Karpas-422 (cell line): ENCODE results near the gene POLDIP2. TPM values are rescaled to one million over a fixed set of nuclear protein-coding genes. Genes with fewer than 3 reads are reported as not detected.

ENCODE experiments used
- DNase-seq: peaks from one replicate; pipeline ENCODE4 v3.0.0-alpha.2; 2015
- H2AFZ ChIP-seq: fragments of 200-600 bp; sonication (generic); 2 replicates; pipeline ENCODE4 v1.6.1; 2014; ENCODE audit warnings: antibody characterized with exemption, low read length, mixed read lengths
- H3K27ac ChIP-seq: fragments of 200-600 bp; sonication (generic); 2 replicates; pipeline ENCODE4 v1.5.1; 2014; ENCODE audit warnings: mild to moderate bottlenecking, low read length, moderate library complexity
- H3K27me3 ChIP-seq: fragments of 200-600 bp; sonication (generic); 2 replicates; pipeline ENCODE4 v1.6.1; 2014; ENCODE audit warnings: low read length, mixed read lengths
- H3K36me3 ChIP-seq: fragments of 200-600 bp; sonication (generic); 2 replicates; pipeline ENCODE4 v1.6.1; 2014; ENCODE audit warnings: low read length, mixed read lengths; ENCODE audit not compliant: insufficient read depth
- H3K4me1 ChIP-seq: fragments of 200-600 bp; sonication (generic); 2 replicates; pipeline ENCODE4 v1.6.1; 2014; ENCODE audit warnings: mild to moderate bottlenecking, low read length, mixed read lengths
- H3K4me2 ChIP-seq: fragments of 200-600 bp; sonication (generic); 2 replicates; pipeline ENCODE4 v1.6.1; 2014; ENCODE audit warnings: low read length, low read depth, mild to moderate bottlenecking; ENCODE audit not compliant: poor library complexity, severe bottlenecking
- H3K4me3 ChIP-seq: fragments of 200-600 bp; sonication (generic); 2 replicates; pipeline ENCODE4 v1.5.1; 2014; ENCODE audit warnings: mild to moderate bottlenecking, antibody characterized with exemption, low read length, mixed read lengths
- H3K79me2 ChIP-seq: fragments of 200-600 bp; sonication (generic); 2 replicates; pipeline ENCODE4 v1.6.1; 2014; ENCODE audit warnings: mild to moderate bottlenecking, low read length, mixed read lengths
- H3K9ac ChIP-seq: fragments of 200-600 bp; sonication (generic); 2 replicates; pipeline ENCODE4 v1.6.0; 2014; ENCODE audit warnings: low read length
- H3K9me2 ChIP-seq: fragments of 200-600 bp; sonication (generic), shearing (Covaris generic); replicated peaks from 2 replicates; pipeline ENCODE4 v1.6.0; 2014; ENCODE audit warnings: mild to moderate bottlenecking, low read length, moderate library complexity; ENCODE audit not compliant: insufficient read depth
- H3K9me3 ChIP-seq: fragments of 300-700, 200-600 bp; sonication (generic); 2 replicates; pipeline ENCODE4 v1.6.1; 2014; ENCODE audit warnings: low read length, mixed read lengths
- H4K20me1 ChIP-seq: fragments of 200-600 bp; sonication (generic); 2 replicates; pipeline ENCODE4 v1.6.1; 2014; ENCODE audit warnings: mild to moderate bottlenecking, antibody characterized with exemption, low read length, low read depth; ENCODE audit not compliant: insufficient read depth
- total RNA-seq: library from RNA; depleted of rRNA; stranded (reverse); fragments of >200 nt; shearing (Covaris generic); gene quantifications from 2 replicates; pipeline ENCODE4 v1.2.3, GENCODE V29; 2014; ENCODE audit warnings: low replicate concordance

Gene POLDIP2
- total RNA-seq, 1 experiment from 2014 or later, result 71.1 TPM

DNA sequence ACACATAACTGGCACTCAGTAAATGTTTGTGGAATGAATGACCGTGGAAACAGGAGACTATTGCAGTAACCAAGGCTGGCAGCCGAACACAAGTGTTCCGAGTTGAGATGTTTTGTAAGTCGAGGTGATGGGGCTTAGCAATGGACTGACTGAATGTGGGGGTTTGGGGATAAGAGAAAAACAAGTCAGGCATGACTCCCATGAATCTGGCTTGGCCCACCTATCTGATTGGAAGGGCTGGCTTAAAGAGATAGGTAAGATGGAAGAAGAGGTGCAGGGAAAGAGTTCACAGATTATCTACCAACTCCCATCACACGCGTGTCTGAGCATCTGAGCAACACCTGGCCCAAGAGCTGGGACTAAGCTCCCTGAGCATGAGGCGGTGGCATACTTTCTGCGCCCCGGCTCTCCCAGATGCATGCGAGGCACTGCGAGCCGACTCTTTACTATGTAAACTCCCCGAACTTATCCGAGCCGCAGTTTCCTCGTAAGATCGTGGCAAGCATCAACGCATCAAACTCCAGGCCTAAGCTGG, 22.6 kb downstream of the POLDIP2 start:
- Histone ChIP-seq H3K79me2 (peaks cover 55% of the 10 kb centered on the region), H3K9me3 (no peaks in the 10 kb centered on the region), H3K9me2 (no peaks in the 10 kb centered on the region), H3K4me2 (peak overlapping the region; percentile 98), H2AFZ (peak overlapping the region; percentile 3; the same call in 1 of the 2 replicates), H3K4me3 (peak overlapping the region; percentile 89), H3K9ac (peak overlapping the region; percentile 83), H4K20me1 (no peaks in the 10 kb centered on the region), H3K4me1 (peaks cover 27% of the 10 kb centered on the region), H3K27ac (no peak overlapping the region), H3K27me3 (no peaks in the 10 kb centered on the region), H3K36me3 (no peaks in the 10 kb centered on the region)
- peak; percentile 60 for DNase-seq

DNA sequence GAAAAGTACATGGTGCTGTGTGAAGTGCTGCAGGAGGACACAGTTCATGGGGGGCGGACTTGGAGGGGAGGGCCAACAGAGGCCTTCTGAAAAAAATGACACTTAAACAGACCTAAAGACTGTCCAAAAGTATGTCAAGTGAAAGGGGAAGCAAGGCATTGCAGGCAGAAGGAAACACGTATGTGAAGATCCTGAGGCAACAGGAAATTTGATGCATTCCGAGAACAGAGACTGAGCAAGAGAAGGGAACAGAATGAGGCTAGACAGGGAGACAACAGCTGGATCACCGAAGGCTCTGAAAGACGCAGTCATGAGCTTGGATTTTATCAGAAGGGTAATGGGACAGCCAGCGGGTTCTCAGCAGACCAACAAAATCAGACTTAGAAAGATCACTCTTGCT, 23.2 kb downstream of the POLDIP2 start:
- peak overlapping the region; percentile 98 for H3K4me2 ChIP-seq
- no peak overlapping the region for H3K27ac ChIP-seq
- H3K27me3 ChIP-seq, result no peaks in the 10 kb centered on the region
- H2AFZ ChIP-seq, result no peak overlapping the region
- H3K9me2 ChIP-seq, result no peaks in the 10 kb centered on the region
- peaks cover 27% of the 10 kb centered on the region for H3K4me1 ChIP-seq
- peak; percentile 60 for DNase-seq
- H3K36me3 ChIP-seq, result peaks cover 3% of the 10 kb centered on the region
- no peaks in the 10 kb centered on the region for H3K9me3 ChIP-seq
- H4K20me1 ChIP-seq, result no peaks in the 10 kb centered on the region
- H3K4me3 ChIP-seq, result peak overlapping the region; percentile 89
- H3K79me2 ChIP-seq, result peaks cover 55% of the 10 kb centered on the region
- peak overlapping the region; percentile 83 for H3K9ac ChIP-seq

DNA sequence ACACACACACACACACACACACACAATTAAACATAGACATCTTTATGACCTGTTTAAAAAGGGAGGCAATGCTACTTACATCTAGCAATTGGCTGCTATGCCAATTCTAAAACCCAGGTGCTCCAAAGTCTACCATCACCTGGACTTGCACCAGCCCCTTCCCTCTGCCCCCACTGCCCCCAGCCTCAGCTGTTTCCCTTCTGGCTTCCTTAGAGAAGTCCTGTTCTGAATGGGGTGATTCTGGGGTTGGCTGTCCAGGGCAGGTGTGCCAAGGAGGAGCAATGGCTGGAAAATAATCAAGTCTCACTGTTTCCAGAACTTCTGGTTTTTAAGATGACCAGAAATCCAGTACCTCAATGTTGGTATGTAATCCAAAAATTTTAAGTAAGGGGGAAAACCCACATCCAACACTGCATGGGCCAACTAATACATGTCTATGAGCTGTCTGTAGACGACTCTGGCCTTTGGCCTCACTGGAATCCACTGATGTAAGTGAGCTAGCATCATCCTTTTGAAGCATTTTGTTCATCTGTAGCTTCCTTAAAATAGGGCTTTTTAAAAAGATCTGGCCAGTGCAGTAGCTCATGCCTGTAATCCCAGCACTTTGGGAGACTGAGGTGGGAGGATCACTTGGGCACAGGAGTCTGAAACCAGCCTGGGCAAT, 24.1 kb downstream of the POLDIP2 start:
- H3K9ac ChIP-seq, result peak overlapping the region; percentile 7; the same call in 1 of the 2 replicates
- no peak overlapping the region for H3K4me3 ChIP-seq
- H3K27ac ChIP-seq, result no peak overlapping the region
- no peak overlapping the region for H2AFZ ChIP-seq
- peaks cover 51% of the 10 kb centered on the region for H3K79me2 ChIP-seq
- H3K27me3 ChIP-seq, result no peaks in the 10 kb centered on the region
- no peak for DNase-seq
- no peaks in the 10 kb centered on the region for H4K20me1 ChIP-seq
- H3K9me2 ChIP-seq, result no peaks in the 10 kb centered on the region
- H3K4me2 ChIP-seq, result peak overlapping the region; percentile 98
- H3K9me3 ChIP-seq, result no peaks in the 10 kb centered on the region
- peaks cover 27% of the 10 kb centered on the region for H3K4me1 ChIP-seq
- H3K36me3 ChIP-seq, result peaks cover 13% of the 10 kb centered on the region

DNA sequence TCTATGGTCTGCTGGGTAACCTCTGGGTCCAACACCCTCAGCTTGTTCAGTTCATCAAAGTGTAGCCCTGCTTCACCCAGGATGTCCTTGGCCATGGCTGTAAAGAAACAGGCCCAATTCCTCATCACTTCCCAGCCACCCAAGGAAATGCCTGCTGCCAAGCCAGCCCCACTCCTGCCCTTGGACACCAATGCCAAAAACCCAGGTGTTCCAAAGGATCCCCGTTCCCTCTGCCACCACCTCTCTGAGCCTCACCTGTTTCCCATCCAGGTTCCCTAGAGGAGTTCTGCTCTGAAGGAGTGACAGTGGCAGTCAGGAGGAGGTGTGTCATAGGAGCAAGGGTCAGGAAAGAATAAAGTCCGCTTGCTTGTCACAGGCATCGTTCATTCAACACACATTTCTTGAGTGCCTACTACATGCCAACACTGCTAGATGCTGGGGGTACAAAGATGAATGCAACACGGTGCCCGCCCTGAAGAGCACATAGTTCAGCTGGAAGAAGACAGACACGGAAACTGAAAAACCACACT, 25.4 kb downstream of the POLDIP2 start:
- no peak overlapping the region for H3K27ac ChIP-seq
- no peak overlapping the region for H3K4me3 ChIP-seq
- no peaks in the 10 kb centered on the region for H3K9me2 ChIP-seq
- H3K36me3 ChIP-seq, result peaks cover 25% of the 10 kb centered on the region
- DNase-seq, result no peak
- H3K27me3 ChIP-seq, result no peaks in the 10 kb centered on the region
- H3K9ac ChIP-seq, result no peak overlapping the region
- no peaks in the 10 kb centered on the region for H3K9me3 ChIP-seq
- H2AFZ ChIP-seq, result no peak overlapping the region
- no peak overlapping the region for H3K4me2 ChIP-seq
- peaks cover 25% of the 10 kb centered on the region for H3K4me1 ChIP-seq
- peaks cover 43% of the 10 kb centered on the region for H3K79me2 ChIP-seq
- no peaks in the 10 kb centered on the region for H4K20me1 ChIP-seq

DNA sequence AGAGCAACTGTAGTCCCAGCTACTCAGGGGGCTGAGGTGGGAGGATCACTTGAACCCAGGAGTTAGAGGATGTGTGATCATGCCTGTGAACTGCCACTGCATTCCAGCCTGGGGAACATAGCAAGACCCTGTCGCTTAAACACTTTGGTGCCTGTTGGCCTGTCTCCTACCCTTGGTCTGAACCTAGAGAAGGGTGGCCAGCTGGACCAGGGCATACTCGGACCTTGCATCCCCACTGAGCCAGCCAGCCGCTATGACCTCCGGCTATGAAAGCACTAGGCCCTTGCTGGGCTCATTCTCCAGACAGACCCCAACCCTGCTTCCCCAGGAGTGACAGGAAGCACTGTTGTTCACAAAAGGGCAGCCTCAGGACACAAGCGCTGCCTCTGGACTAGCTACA, 26.7 kb downstream of the POLDIP2 start:
- H3K9ac ChIP-seq, result no peak overlapping the region
- H3K27ac ChIP-seq, result no peak overlapping the region
- peaks cover 40% of the 10 kb centered on the region for H3K79me2 ChIP-seq
- DNase-seq, result no peak
- H4K20me1 ChIP-seq, result no peaks in the 10 kb centered on the region; the same call in 1 of the 2 replicates
- H3K27me3 ChIP-seq, result no peaks in the 10 kb centered on the region
- no peak overlapping the region for H3K4me3 ChIP-seq
- no peak overlapping the region for H2AFZ ChIP-seq
- no peaks in the 10 kb centered on the region for H3K9me3 ChIP-seq
- no peaks in the 10 kb centered on the region for H3K9me2 ChIP-seq
- peaks cover 16% of the 10 kb centered on the region for H3K4me1 ChIP-seq
- no peak overlapping the region for H3K4me2 ChIP-seq
- H3K36me3 ChIP-seq, result peaks cover 35% of the 10 kb centered on the region

DNA sequence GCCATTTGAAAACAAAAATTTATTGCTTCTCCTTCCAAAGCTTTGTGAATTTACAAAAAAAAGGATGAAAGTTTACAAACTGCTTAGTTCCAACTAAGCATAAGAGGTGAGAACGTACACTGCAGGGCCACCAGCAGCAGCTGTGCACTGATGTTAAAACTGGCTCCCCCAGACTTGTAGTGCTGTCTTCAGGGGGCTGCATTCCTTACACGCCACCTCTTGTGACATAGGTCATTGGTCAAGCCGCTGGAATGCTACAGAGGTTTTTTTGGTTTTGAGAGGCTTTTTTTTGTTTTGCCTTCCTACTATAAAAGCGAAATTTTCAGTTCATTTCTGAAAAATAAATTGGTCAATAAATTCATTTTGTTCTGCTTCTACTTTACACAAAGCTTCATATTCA, 29.0 kb downstream of the POLDIP2 start:
- Histone ChIP-seq H3K27me3 (no peaks in the 10 kb centered on the region), H3K4me3 (no peak overlapping the region), H3K79me2 (peaks cover 45% of the 10 kb centered on the region), H3K9me3 (no peaks in the 10 kb centered on the region), H3K27ac (no peak overlapping the region), H3K4me2 (no peak overlapping the region), H3K4me1 (peaks cover 5% of the 10 kb centered on the region), H2AFZ (no peak overlapping the region), H3K36me3 (peaks cover 35% of the 10 kb centered on the region), H4K20me1 (no peaks in the 10 kb centered on the region; the same call in 1 of the 2 replicates), H3K9ac (no peak overlapping the region), H3K9me2 (no peaks in the 10 kb centered on the region)
- no peak for DNase-seq

DNA sequence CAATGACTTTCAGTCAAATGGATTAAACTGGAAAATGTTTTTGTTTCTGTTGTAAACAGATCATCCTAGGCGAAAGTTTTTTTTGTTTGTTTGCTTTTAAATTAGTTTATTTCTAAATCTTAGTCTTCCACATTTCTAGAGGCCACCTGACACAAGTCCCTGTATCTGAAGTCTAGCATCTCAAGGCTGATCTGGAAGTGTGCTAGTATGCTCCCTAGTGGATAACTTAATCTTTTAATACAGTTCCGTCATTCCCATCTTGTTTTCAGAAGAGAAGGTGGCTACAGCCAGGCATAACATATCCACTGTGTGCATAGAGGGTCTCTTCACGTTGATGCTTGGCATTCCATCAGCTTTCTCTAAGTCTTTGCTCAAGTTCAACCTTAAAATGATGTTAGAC, 29.6 kb downstream of the POLDIP2 start:
- Histone ChIP-seq H3K9me3 (no peaks in the 10 kb centered on the region), H3K4me1 (peaks cover 6% of the 10 kb centered on the region; the same call in 1 of the 2 replicates), H3K9me2 (no peaks in the 10 kb centered on the region), H3K79me2 (peaks cover 46% of the 10 kb centered on the region), H3K9ac (no peak overlapping the region), H3K36me3 (peaks cover 39% of the 10 kb centered on the region), H4K20me1 (no peaks in the 10 kb centered on the region; the same call in 1 of the 2 replicates), H3K4me2 (no peak overlapping the region), H3K27me3 (no peaks in the 10 kb centered on the region), H3K27ac (no peak overlapping the region), H2AFZ (no peak overlapping the region), H3K4me3 (no peak overlapping the region)
- DNase-seq, result no peak

DNA sequence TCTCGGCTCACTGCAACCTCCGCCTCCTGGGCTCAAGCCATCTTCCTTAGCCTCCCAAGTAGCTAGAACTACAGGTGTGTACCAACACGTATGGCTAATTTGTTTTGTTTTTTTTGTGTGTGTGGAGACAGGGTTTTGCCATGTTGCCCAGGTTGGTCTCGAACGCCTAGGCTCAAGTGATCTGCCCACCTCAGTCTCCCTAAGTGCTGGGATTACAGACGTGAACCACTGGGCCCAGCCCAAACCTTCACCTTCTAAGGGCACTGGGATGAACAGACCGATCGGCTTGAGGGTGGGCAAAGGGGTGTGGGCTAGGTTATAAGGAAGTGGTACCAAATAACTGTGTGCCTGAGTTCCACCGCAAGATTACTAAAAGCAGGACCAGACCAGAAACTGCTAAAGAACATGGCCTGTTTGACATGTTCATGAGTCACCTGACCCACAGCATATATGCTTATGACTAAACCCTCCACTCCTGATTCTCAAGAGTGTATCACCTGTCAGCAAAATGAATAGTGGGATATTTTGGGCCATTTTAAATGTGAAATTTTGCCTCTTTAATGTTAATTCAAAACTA, 30.2 kb downstream of the POLDIP2 start:
- DNase-seq, result no peak
- Histone ChIP-seq H3K4me2 (no peak overlapping the region), H3K4me3 (no peak overlapping the region), H2AFZ (no peak overlapping the region), H3K9me2 (no peaks in the 10 kb centered on the region), H3K4me1 (peaks cover 9% of the 10 kb centered on the region; the same call in 1 of the 2 replicates), H4K20me1 (no peaks in the 10 kb centered on the region; the same call in 1 of the 2 replicates), H3K27me3 (no peaks in the 10 kb centered on the region), H3K9ac (no peak overlapping the region), H3K36me3 (peaks cover 39% of the 10 kb centered on the region), H3K79me2 (peaks cover 49% of the 10 kb centered on the region), H3K9me3 (no peaks in the 10 kb centered on the region), H3K27ac (no peak overlapping the region)
